Measurements from ENCODE around the gene IDE.

DNA sequence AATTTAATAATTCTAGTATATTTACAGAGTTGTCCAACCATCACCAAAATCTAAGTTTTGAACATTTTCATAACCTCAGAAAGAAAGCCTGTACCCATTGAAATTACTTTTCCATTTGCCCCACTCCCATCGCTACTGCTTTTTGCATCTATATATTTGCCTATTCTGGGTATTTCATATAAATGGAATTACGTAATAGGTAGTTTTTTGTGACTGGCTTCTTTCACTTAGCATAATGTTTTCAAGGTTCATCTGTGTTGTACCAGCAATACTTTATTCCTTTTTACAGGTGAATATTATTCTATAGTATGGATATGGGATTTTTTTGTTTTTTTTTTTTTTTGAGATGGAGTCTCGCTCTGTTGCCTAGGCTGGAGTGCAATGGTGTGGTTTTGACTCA, 41.6 kb upstream of the IDE start:
- TF ChIP-seq CTCF (IDR thresholded peaks at IDR 0.05) (no peak), EZH2 (IDR thresholded peaks at IDR 0.05; ENCODE audit: borderline replicate concordance, insufficient read depth, low read depth, low read length, poor library complexity, severe bottlenecking) (no peak)
